Ishikawa (cell line): Measurements from ENCODE around the gene NANOS2.

Experiments used
- CEBPB ChIP-seq: IDR thresholded peaks from 2 replicates; pipeline ENCODE4 v1.6.1; 2012
- EP300 ChIP-seq: IDR thresholded peaks from 2 replicates; pipeline ENCODE4 v1.6.1; 2012; ENCODE audit warnings: borderline replicate concordance
- FOXM1 ChIP-seq: IDR thresholded peaks from 2 replicates; pipeline ENCODE4 v1.6.1; 2012; ENCODE audit warnings: low read depth, borderline replicate concordance
- MAX ChIP-seq: IDR thresholded peaks from 2 replicates; pipeline ENCODE4 v1.6.1; 2012
- REST ChIP-seq: IDR thresholded peaks from 2 replicates; pipeline ENCODE4 v1.6.1; 2012; ENCODE audit warnings: low read depth, mild to moderate bottlenecking
- TCF12 ChIP-seq: IDR thresholded peaks from 2 replicates; pipeline ENCODE4 v1.6.1; 2012; ENCODE audit warnings: low read depth
- USF1 ChIP-seq: IDR thresholded peaks from 2 replicates; pipeline ENCODE4 v1.6.1; 2012
- YY1 ChIP-seq: IDR thresholded peaks from 2 replicates; pipeline ENCODE4 v1.6.1; 2012; ENCODE audit warnings: low read depth

GRCh38 chr19:45901912-45902650 lies 12.5 kb downstream of the NANOS2 start, which contains the start of gene MYPOP:
- TF ChIP-seq FOXM1 (no peak), EP300 (no peak), YY1 (no peak), REST (no peak), TCF12 (no peak), MAX (peak; percentile 30; the same call in 1 of the 2 replicates), USF1 (no peak), CEBPB (no peak)
